PC-9 (cell line): ENCODE data around the gene MIF4GD. TPM values are rescaled to one million over a fixed set of nuclear protein-coding genes. Genes with fewer than 3 reads are reported as not detected.

Experiments
- BruUV-seq: library from RNA; stranded (reverse); fragments of 400-500 nt; replicated peaks from 2 replicates; lab custom pipeline; 2021; lab: Mats Ljungman, UMichigan
- CTCF ChIA-PET: fragments of 300-600 bp; sonication (Branson Sonifier 250); formaldehyde crosslinking; loops from one replicate; lab custom pipeline; 2022; ENCODE audit warnings: antibody characterized with exemption; lab: Charles Lee
- POLR2A ChIA-PET: fragments of 300-600 bp; sonication (Branson Sonifier 250); formaldehyde crosslinking; loops from one replicate; lab custom pipeline; 2022; ENCODE audit warnings: antibody characterized with exemption; ENCODE audit not compliant: unreplicated experiment; lab: Charles Lee
- DNase-seq, 2 experiments: peaks; one replicate each; pipeline versions ENCODE4 v3.0.0 to v3.0.0-alpha.2; 2015 to 2022; ENCODE audit warnings: mixed read lengths in 1 of 2
- H2AFZ ChIP-seq: fragments of 200-600 bp; sonication (generic); 2 replicates; pipeline ENCODE4 v1.8.1; 2017; ENCODE audit warnings: antibody characterized with exemption
- H3F3A ChIP-seq: fragments of 200-600 bp; sonication (generic); 2 replicates; pipeline ENCODE4 v1.8.1; 2017; ENCODE audit warnings: antibody characterized with exemption, mild to moderate bottlenecking, low read depth; ENCODE audit not compliant: insufficient read depth
- H3K27ac ChIP-seq: fragments of 200-600 bp; sonication (generic); 2 replicates; pipeline ENCODE4 v1.6.1; 2016; ENCODE audit warnings: mixed run types
- H3K27me3 ChIP-seq: fragments of 200-600 bp; sonication (generic); 2 replicates; pipeline ENCODE4 v1.6.1; 2016; ENCODE audit warnings: low read depth, mixed run types; ENCODE audit not compliant: insufficient read depth
- H3K36me3 ChIP-seq: fragments of 200-600 bp; sonication (generic); 2 replicates; pipeline ENCODE4 v1.6.1; 2016; ENCODE audit warnings: low read depth, mixed run types
- H3K4me1 ChIP-seq: fragments of 200-600 bp; sonication (generic); replicated peaks from 2 replicates; pipeline ENCODE4 v1.6.1; 2016; ENCODE audit warnings: mixed run types; ENCODE audit not compliant: insufficient read depth
- H3K4me2 ChIP-seq: fragments of 200-600 bp; sonication (generic); 2 replicates; pipeline ENCODE4 v1.6.1; 2017; ENCODE audit warnings: mixed run types
- H3K4me3 ChIP-seq: fragments of 200-600 bp; sonication (generic); 2 replicates; pipeline ENCODE4 v1.6.1; 2016; ENCODE audit warnings: mixed run types
- H3K79me2 ChIP-seq: fragments of 200-600 bp; sonication (generic); 2 replicates; pipeline ENCODE4 v1.6.1; 2017; ENCODE audit warnings: low read depth, mixed run types
- H3K9me2 ChIP-seq: fragments of 200-600 bp; sonication (generic); 2 replicates; pipeline ENCODE4 v1.8.1; 2017; ENCODE audit warnings: mild to moderate bottlenecking; ENCODE audit not compliant: insufficient read depth
- H3K9me3 ChIP-seq: fragments of 200-600 bp; sonication (generic); 2 replicates; pipeline ENCODE4 v1.8.1; 2016; ENCODE audit warnings: low read depth; ENCODE audit not compliant: insufficient read depth
- H4K20me1 ChIP-seq: fragments of 200-600 bp; sonication (generic); 2 replicates; pipeline ENCODE4 v1.8.1; 2017; ENCODE audit not compliant: insufficient read depth
- CTCF ChIP-seq: fragments of 200-600 bp; sonication (generic); conservative IDR thresholded peaks from 2 replicates; pipeline ENCODE4 v1.6.1; 2017; ENCODE audit warnings: mixed run types, antibody characterized with exemption, mild to moderate bottlenecking, moderate library complexity
- EZH2 ChIP-seq: fragments of 200-600 bp; sonication (generic); IDR thresholded peaks from 2 replicates; pipeline ENCODE4 v1.8.0; 2017; ENCODE audit warnings: antibody characterized with exemption, low read depth
- intact Hi-C: fragments of 100-400 bp; cut with micrococcal nuclease; formaldehyde crosslinking; loops from one replicate; pipeline ENCODE4 v1.10.0; 2022; ENCODE audit not compliant: unreplicated experiment
- total RNA-seq: library from RNA; stranded (reverse); gene quantifications from 2 replicates; pipeline ENCODE4 v1.2.3, GENCODE V29; 2021

Gene MIF4GD
- total RNA-seq, 1 experiment from 2014 or later, result 23.4 TPM

- BruUV-seq, result no TSS peak
- Histone ChIP-seq H3K27ac (no peak overlapping the region), H3K9me2 (no peaks in the 10 kb centered on the region), H3K27me3 (no peaks in the 10 kb centered on the region), H3K9me3 (no peaks in the 10 kb centered on the region), H3K4me1 (no peaks in the 10 kb centered on the region), H2AFZ (no peak overlapping the region), H3K36me3 (peaks cover 20% of the 10 kb centered on the region), H3K4me3 (no peak overlapping the region), H3K79me2 (no peaks in the 10 kb centered on the region), H3F3A (peaks cover 3% of the 10 kb centered on the region; the same call in 1 of the 2 replicates), H4K20me1 (0 out of 2 replicates have a peak, but pooled peaks cover 5% of the 10 kb centered on the region), H3K4me2 (no peak overlapping the region)
- ChIA-PET CTCF (no interaction called here), POLR2A (no interaction called here)
- DNase-seq, result no peak
- intact Hi-C loops, result no loop called here
- no peak for TF ChIP-seq EZH2
- no peak for TF ChIP-seq CTCF
Observed at GRCh38 chr17:75218131-75218530, 52.9 kb downstream of the MIF4GD start.

Other genes with a start within 250 kb of the MIF4GD start
- 306 and 336 TPM in 2 replicates for gene ATP5PD, start 224.3 kb downstream of the MIF4GD start, total RNA-seq
- gene KCTD2, start 224.0 kb downstream of the MIF4GD start, total RNA-seq, result 18.4 and 18.6 TPM in 2 replicates
- 70.2 and 88.5 TPM in 2 replicates for gene SLC16A5, start 183.3 kb downstream of the MIF4GD start, total RNA-seq
- 19.2 and 20.5 TPM in 2 replicates for gene ARMC7, start 161.3 kb downstream of the MIF4GD start, total RNA-seq
- gene NT5C, start 139.5 kb downstream of the MIF4GD start, total RNA-seq, result 38.6 and 52.3 TPM in 2 replicates
- gene JPT1, start 116.7 kb downstream of the MIF4GD start, total RNA-seq, result 250 and 277 TPM in 2 replicates
- gene SUMO2, start 88.3 kb downstream of the MIF4GD start, total RNA-seq, result 425 and 486 TPM in 2 replicates
- 64.2 and 73.1 TPM in 2 replicates for gene NUP85, start 65.6 kb downstream of the MIF4GD start, total RNA-seq
- gene GGA3, start 9.6 kb downstream of the MIF4GD start, total RNA-seq, result 34.8 and 37.5 TPM in 2 replicates
- 50.1 and 51.3 TPM in 2 replicates for gene MRPS7, start 9.4 kb downstream of the MIF4GD start, total RNA-seq
- gene SLC25A19, start 18.2 kb upstream of the MIF4GD start, total RNA-seq, result 18.7 and 19.4 TPM in 2 replicates
- gene GRB2, start 134.4 kb upstream of the MIF4GD start, total RNA-seq, result 75.3 and 81.3 TPM in 2 replicates
- 78.9 and 95.7 TPM in 2 replicates for gene TMEM94, start 185.4 kb upstream of the MIF4GD start, total RNA-seq
- 24.4 and 25.4 TPM in 2 replicates for gene CASKIN2, start 244.3 kb upstream of the MIF4GD start, total RNA-seq
- gene TSEN54, start 245.3 kb upstream of the MIF4GD start, total RNA-seq, result 42.6 and 45.1 TPM in 2 replicates